A549 (cell line): ENCODE measurements around the gene SLC9A3. TPM values are rescaled to one million over a fixed set of nuclear protein-coding genes. Genes with fewer than 3 reads are reported as not detected.

Experiments used
- ATAC-seq, 2 experiments: fragments of 200-7000 bp in 1 of 2; fragments of >200 bp in 1 of 2; cut with Nextera tagmentation in 1 of 2; cut with Tn5 transposase in 1 of 2; 3 replicates each; pipeline versions ENCODE4 v1.8.0 to v1.9.1; 2018 to 2020; ENCODE audit warnings: mild to moderate bottlenecking in 1 of 2, moderate library complexity in 1 of 2
- CTCF ChIA-PET: fragments of 300-600 bp; sonication (Branson Sonifier 250); formaldehyde crosslinking; extraction: SDS; loops from one replicate; lab custom pipeline; 2021; ENCODE audit warnings: antibody characterized with exemption, inconsistent platforms; lab: Yijun Ruan, JAX
- POLR2A ChIA-PET: fragments of 350-600 bp; formaldehyde crosslinking; extraction: SDS; loops from one replicate; lab custom pipeline; 2021; ENCODE audit warnings: antibody characterized with exemption, inconsistent platforms; lab: Yijun Ruan, JAX
- DNase-seq, 2 experiments: peaks; one replicate each; pipeline versions ENCODE4 v3.0.0 to v3.0.0-alpha.2; 2011 to 2016; ENCODE audit warnings: low read depth in 1 of 2, low spot score in 1 of 2
- FAIRE-seq: peaks from 2 replicates; lab custom pipeline; 2011; peaks lifted over from hg19 to GRCh38; lab: Jason Lieb, UNC
- H3K27ac ChIP-seq, 2 experiments: fragments of >200 bp; sonication (Bioruptor Twin); formaldehyde crosslinking; 3 replicates each; pipeline ENCODE4 v1.5.1; 2016 to 2017
- H3K4me1 ChIP-seq: fragments of >200 bp; sonication (Bioruptor Twin); formaldehyde crosslinking; 3 replicates; pipeline ENCODE4 v1.6.1; 2016
- H3K4me2 ChIP-seq: fragments of >200 bp; sonication (Bioruptor Twin); formaldehyde crosslinking; 3 replicates; pipeline ENCODE4 v1.6.1; 2016
- H3K4me3 ChIP-seq: fragments of >200 bp; sonication (Bioruptor Twin); formaldehyde crosslinking; 3 replicates; pipeline ENCODE4 v1.5.1; 2016
- H3K9me3 ChIP-seq: fragments of >200 bp; sonication (Bioruptor Twin); formaldehyde crosslinking; 3 replicates; pipeline ENCODE4 v1.6.1; 2016
- CTCF ChIP-seq: fragments of >200 bp; sonication (Bioruptor Twin); formaldehyde crosslinking; IDR thresholded peaks from 3 replicates; pipeline ENCODE4 v1.5.1; 2016
- EP300 ChIP-seq, 2 experiments: fragments of >200 bp; sonication (Bioruptor Twin); formaldehyde crosslinking; IDR thresholded peaks; 2 replicates in 1 of 2; 3 replicates in 1 of 2; pipeline ENCODE4 v1.6.1; 2016 to 2017
- FOSB ChIP-seq: fragments of 250-450 bp; sonication (Bioruptor Pico); IDR thresholded peaks from 2 replicates; pipeline ENCODE4 v1.5.0; 2020; ENCODE audit warnings: mild to moderate bottlenecking, moderate library complexity
- FOSL2 ChIP-seq, 2 experiments: fragments of 450-650 bp in 1 of 2; fragments of >200 bp in 1 of 2; sonication (Bioruptor Twin) in 1 of 2; formaldehyde crosslinking; IDR thresholded peaks; 2 replicates each; pipeline versions ENCODE4 v1.5.0 to v1.6.1; 2016 to 2020; ENCODE audit warnings: mild to moderate bottlenecking in 1 of 2, moderate library complexity in 1 of 2
- GATA3 ChIP-seq: IDR thresholded peaks from 2 replicates; pipeline ENCODE4 v1.6.1; 2012; ENCODE audit warnings: borderline replicate concordance
- HMGXB4 ChIP-seq: fragments of 250-450 bp; sonication (Bioruptor Pico); IDR thresholded peaks from 2 replicates; pipeline ENCODE4 v1.5.0; 2021; ENCODE audit warnings: mild to moderate bottlenecking, moderate library complexity, borderline replicate concordance
- HOXA7 ChIP-seq: fragments of 250-450 bp; sonication (Bioruptor Pico); IDR thresholded peaks from 2 replicates; pipeline ENCODE4 v1.5.0; 2020; ENCODE audit warnings: mild to moderate bottlenecking, moderate library complexity
- JUN ChIP-seq, 2 experiments: fragments of >200 bp; sonication (Bioruptor Twin); formaldehyde crosslinking; IDR thresholded peaks; 2 replicates in 1 of 2; 3 replicates in 1 of 2; pipeline ENCODE4 v1.6.1; 2016 to 2017
- KDM1A ChIP-seq: fragments of 200-600 bp; sonication (generic); IDR thresholded peaks from 2 replicates; pipeline ENCODE4 v1.6.1; 2016; ENCODE audit warnings: low read depth, mild to moderate bottlenecking
- KDM5A ChIP-seq: fragments of 200-600 bp; sonication (generic); IDR thresholded peaks from 2 replicates; pipeline ENCODE4 v1.6.1; 2016; ENCODE audit warnings: antibody characterized with exemption, mild to moderate bottlenecking
- MAFK ChIP-seq: fragments of 450-650 bp; IDR thresholded peaks from 2 replicates; pipeline ENCODE4 v1.6.1; 2014; ENCODE audit not compliant: partially characterized antibody
- MAZ ChIP-seq: fragments of 150-350 bp; IDR thresholded peaks from 2 replicates; pipeline ENCODE4 v1.6.1; 2014; ENCODE audit warnings: antibody characterized with exemption, low read depth, low read length, borderline replicate concordance
- MYC ChIP-seq: IDR thresholded peaks from 2 replicates; pipeline ENCODE4 v1.6.1; 2012; ENCODE audit warnings: mild to moderate bottlenecking, inconsistent platforms, low read length, improper control_type of control experiment, borderline replicate concordance
- NFE2L2 ChIP-seq: fragments of 150-350 bp; conservative IDR thresholded peaks from 2 replicates; pipeline ENCODE4 v1.6.1; 2014; ENCODE audit warnings: low read length
- NPAS2 ChIP-seq: fragments of 250-450 bp; sonication (Bioruptor Pico); IDR thresholded peaks from 2 replicates; pipeline ENCODE4 v1.8.0; 2022; ENCODE audit warnings: mild to moderate bottlenecking, moderate library complexity, borderline replicate concordance
- PBX3 ChIP-seq: IDR thresholded peaks from 2 replicates; pipeline ENCODE4 v1.6.1; 2012
- SREBF2 ChIP-seq: fragments of 450-650 bp; IDR thresholded peaks from 2 replicates; pipeline ENCODE4 v1.6.1; 2014; ENCODE audit warnings: mild to moderate bottlenecking, moderate library complexity
- TP53 ChIP-seq: fragments of 250-450 bp; sonication (Bioruptor Pico); IDR thresholded peaks from 2 replicates; pipeline ENCODE4 v1.5.0; 2021; ENCODE audit warnings: mild to moderate bottlenecking, moderate library complexity
- ZC3H11A ChIP-seq: fragments of 450-650 bp; IDR thresholded peaks from 2 replicates; pipeline ENCODE4 v1.6.1; 2014; ENCODE audit warnings: antibody characterized with exemption, mild to moderate bottlenecking
- WGBS: methylation state at CpG from one replicate; pipeline ENCODE4 v1.1.6; 2017; ENCODE audit errors: missing lambda C conversion rate; 5-methylcytosine and 5-hydroxymethylcytosine counted together
- polyA plus RNA-seq, 4 experiments: library from polyadenylated mRNA; depleted of rRNA in 3 of 4; stranded (reverse); fragments of >200 nt; fragmentation: RNase III in 1 of 4; extraction: RNeasy Plus Mini Kit Qiagen cat#74134 plus additional on column Dnase treatment in 1 of 4; gene quantifications; 2 replicates in 3 of 4; 3 replicates in 1 of 4; pipeline ENCODE4 v1.2.3, GENCODE V29; 2011 to 2017
- TF ChIP-seq, protein P1 (sequence below): fragments of 450-650 bp; IDR thresholded peaks from 2 replicates; pipeline ENCODE4 v1.6.1; 2014; ENCODE audit warnings: antibody characterized with exemption
- TF ChIP-seq, protein P2 (sequence below): fragments of >200 bp; sonication (Bioruptor Twin); formaldehyde crosslinking; IDR thresholded peaks from 3 replicates; pipeline ENCODE4 v1.6.1; 2016
- TF ChIP-seq, protein P3 (sequence below): IDR thresholded peaks from 2 replicates; pipeline ENCODE4 v1.6.1; 2012; ENCODE audit warnings: low read depth, borderline replicate concordance

Gene SLC9A3
- polyA plus RNA-seq, 2 of the 4 experiments (the other 2 are of a cell fraction): 1.3 TPM

- H3K27ac ChIP-seq: no peak overlapping the region
- 89% methylated on average over 20 of the region's 29 CpGs for WGBS
- H3K4me1 ChIP-seq: no peaks in the 10 kb centered on the region
- TF ChIP-seq MAFK (no peak), HOXA7 (no peak), FOSB (CRISPR knock-in tag) (no peak), EP300 (IDR thresholded peaks at IDR 0.05) (no peak), HMGXB4 (CRISPR knock-in tag) (no peak), MAZ (no peak), KDM1A (no peak), MYC (no peak), NPAS2 (no peak), NFE2L2 (no peak), KDM5A (no peak), CTCF (no peak), JUN (IDR thresholded peaks at IDR 0.05) (no peak)
- TF ChIP-seq, protein P1, sequence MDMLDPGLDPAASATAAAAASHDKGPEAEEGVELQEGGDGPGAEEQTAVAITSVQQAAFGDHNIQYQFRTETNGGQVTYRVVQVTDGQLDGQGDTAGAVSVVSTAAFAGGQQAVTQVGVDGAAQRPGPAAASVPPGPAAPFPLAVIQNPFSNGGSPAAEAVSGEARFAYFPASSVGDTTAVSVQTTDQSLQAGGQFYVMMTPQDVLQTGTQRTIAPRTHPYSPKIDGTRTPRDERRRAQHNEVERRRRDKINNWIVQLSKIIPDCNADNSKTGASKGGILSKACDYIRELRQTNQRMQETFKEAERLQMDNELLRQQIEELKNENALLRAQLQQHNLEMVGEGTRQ: no peak
- TF ChIP-seq, protein P2, sequence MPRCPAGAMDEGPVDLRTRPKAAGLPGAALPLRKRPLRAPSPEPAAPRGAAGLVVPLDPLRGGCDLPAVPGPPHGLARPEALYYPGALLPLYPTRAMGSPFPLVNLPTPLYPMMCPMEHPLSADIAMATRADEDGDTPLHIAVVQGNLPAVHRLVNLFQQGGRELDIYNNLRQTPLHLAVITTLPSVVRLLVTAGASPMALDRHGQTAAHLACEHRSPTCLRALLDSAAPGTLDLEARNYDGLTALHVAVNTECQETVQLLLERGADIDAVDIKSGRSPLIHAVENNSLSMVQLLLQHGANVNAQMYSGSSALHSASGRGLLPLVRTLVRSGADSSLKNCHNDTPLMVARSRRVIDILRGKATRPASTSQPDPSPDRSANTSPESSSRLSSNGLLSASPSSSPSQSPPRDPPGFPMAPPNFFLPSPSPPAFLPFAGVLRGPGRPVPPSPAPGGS: no peak
- ATAC-seq: no peak; a peak in 1 of 6 replicates
- ChIA-PET POLR2A (no interaction called here), CTCF (interaction anchor here (0.5 to 2.3 kb wide), 2 partner anchors 19 to 157 kb away, joined by 3 to 9 read pairs; no protein-coding TSS in a partner anchor)
- no peak overlapping the region for H3K4me2 ChIP-seq
- no peak for DNase-seq
- no peaks in the 10 kb centered on the region for H3K9me3 ChIP-seq
- H3K4me3 ChIP-seq: no peak overlapping the region
- no peak for FAIRE-seq
Observed at GRCh38 chr5:465591-466403, 58.5 kb downstream of the SLC9A3 start.

DNA sequence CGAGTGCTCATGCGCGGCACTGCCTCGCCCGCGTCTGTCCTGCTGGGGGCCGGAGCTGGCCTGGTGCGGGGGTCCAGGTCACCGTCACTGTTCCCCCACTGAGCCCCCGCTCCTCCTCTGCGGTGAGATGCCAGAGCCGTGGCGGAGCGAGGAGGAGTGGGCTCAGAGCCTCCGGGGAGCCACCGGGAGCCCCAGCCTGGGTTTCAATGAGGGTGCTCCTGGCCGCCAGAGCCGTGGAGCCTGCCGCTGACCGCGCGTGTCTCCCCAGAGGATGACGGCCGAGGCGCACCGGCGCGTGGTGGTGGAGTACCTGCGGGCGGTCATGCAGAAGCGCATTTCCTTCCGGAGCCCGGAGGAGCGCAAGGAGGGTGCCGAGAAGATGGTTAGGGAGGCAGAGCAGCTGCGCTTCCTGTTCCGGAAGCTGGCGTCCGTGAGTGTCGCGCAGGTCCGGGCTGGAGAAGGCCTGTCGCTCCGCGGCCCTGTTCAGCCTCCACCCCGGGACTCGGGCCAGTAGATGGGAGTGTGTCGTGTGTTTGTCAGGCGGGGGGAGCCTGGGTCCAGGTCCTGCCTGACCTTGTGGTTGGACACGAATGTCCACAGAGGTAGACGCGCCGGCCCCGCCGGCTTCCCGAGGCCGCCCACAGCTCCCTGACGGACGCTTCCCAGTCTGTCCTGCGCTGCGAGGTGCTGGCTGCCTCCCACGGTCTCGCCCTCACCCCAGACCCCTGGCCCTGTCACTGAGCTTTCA is 59.2 kb downstream of the SLC9A3 start:
- 96% methylated on average over 56 of the region's 63 CpGs for WGBS
- POLR2A ChIA-PET: no interaction called here
- no peak; a peak in 1 of 6 replicates for ATAC-seq
- TF ChIP-seq PBX3 (no peak), SREBF2 (no peak), NFE2L2 (no peak), ZC3H11A (no peak), FOSL2 (IDR thresholded peaks at IDR 0.05) (no peak), FOSL2 (CRISPR knock-in tag; IDR thresholded peaks at IDR 0.05) (no peak), GATA3 (no peak), HOXA7 (no peak), FOSB (CRISPR knock-in tag) (no peak), TP53 (no peak)
- TF ChIP-seq, protein P3, sequence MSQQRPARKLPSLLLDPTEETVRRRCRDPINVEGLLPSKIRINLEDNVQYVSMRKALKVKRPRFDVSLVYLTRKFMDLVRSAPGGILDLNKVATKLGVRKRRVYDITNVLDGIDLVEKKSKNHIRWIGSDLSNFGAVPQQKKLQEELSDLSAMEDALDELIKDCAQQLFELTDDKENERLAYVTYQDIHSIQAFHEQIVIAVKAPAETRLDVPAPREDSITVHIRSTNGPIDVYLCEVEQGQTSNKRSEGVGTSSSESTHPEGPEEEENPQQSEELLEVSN: no peak
- TF ChIP-seq, protein P2: no peak

More for the DNA sequence above, 59.2 kb downstream of the SLC9A3 start:
- CTCF ChIA-PET: interaction anchor here (1.4 to 2.3 kb wide), 2 partner anchors 18 to 19 kb away, joined by 4 to 9 read pairs; no protein-coding TSS in a partner anchor
- FAIRE-seq (no peak), DNase-seq (no peak)
- Histone ChIP-seq H3K4me1 (no peaks in the 10 kb centered on the region), H3K4me2 (no peak overlapping the region), H3K9me3 (no peaks in the 10 kb centered on the region), H3K27ac (no peak overlapping the region), H3K4me3 (no peak overlapping the region)
